Testis (tissue), 2 donors: ENCODE measurements around the gene CCDC124.

Experiments used
- CTCF ChIP-seq, 3 experiments: fragments of 450-650 bp in 2 of 3; fragments of 200-600 bp in 1 of 3; sonication (generic) in 1 of 3; IDR thresholded peaks; one replicate each; pipeline ENCODE4 v1.5.1; 2016 to 2019; ENCODE audit warnings: antibody characterized with exemption in 3 of 3, mild to moderate bottlenecking in 2 of 3, moderate library complexity in 1 of 3
- POLR2A ChIP-seq: fragments of 450-650 bp; IDR thresholded peaks from one replicate; pipeline ENCODE4 v1.6.1; 2017; ENCODE audit warnings: antibody characterized with exemption, mild to moderate bottlenecking, moderate library complexity

- TF ChIP-seq CTCF (IDR thresholded peaks at IDR 0.05) (no peak), POLR2A (no peak)
These were observed 60.4 kb downstream of the CCDC124 start for GRCh38 chr19:17993076-17993813.
